NCI-H1436 (cell line): ENCODE measurements around the gene ESR1.

Experiments used
- DNase-seq: peaks from one replicate; lab custom pipeline; 2025; lab: John Stamatoyannopoulos, UW

ESR1 gene

GRCh38 chr6:152094992-152095592, 287.6 kb downstream of the ESR1 start:
- DNase-seq: no peak

DNA sequence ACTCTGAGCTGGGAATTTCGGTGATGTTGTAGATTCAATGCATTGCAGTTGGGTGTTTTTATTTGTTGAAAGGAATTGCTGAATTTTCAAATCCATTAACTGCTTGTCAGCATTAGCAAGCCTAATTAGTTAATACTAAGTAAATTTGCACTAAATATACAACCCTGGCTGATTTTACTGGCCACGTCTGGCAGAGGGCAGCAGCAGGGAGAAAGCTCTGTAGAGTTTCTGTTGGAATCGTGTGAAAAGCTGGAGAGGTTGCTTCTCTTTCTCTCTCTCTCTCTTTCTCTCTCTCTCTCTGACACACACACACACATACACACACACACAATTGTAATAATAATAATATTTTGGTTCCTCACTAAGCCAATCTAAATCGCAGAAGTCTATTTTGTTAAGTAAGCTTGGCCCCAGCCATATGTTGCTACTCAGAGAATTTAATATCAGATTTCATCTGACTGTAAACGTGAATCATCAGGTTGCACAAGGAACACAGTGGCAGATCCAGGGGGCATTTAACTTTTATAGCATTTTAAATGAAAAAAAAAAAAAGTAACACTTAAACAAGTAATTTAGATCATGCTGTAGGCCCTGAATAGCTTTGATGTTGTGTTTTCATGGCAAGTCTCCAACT, 289.5 kb downstream of the ESR1 start:
- DNase-seq: no peak

GRCh38 chr6:152098683-152099082, 291.2 kb downstream of the ESR1 start:
- no peak for DNase-seq

DNA sequence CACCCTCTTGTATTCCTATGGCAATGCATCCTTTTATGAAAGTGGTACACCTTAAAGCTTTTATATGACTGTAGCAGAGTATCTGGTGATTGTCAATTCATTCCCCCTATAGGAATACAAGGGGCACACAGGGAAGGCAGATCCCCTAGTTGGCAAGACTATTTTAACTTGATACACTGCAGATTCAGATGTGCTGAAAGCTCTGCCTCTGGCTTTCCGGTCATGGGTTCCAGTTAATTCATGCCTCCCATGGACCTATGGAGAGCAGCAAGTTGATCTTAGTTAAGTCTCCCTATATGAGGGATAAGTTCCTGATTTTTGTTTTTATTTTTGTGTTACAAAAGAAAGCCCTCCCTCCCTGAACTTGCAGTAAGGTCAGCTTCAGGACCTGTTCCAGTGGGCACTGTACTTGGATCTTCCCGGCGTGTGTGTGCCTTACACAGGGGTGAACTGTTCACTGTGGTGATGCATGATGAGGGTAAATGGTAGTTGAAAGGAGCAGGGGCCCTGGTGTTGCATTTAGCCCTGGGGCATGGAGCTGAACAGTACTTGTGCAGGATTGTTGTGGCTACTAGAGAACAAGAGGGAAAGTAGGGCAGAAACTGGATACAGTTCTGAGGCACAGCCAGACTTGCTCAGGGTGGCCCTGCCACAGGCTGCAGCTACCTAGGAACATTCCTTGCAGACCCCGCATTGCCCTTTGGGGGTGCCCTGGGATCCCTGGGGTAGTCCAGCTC, 292.1 kb downstream of the ESR1 start:
- DNase-seq: no peak

DNA sequence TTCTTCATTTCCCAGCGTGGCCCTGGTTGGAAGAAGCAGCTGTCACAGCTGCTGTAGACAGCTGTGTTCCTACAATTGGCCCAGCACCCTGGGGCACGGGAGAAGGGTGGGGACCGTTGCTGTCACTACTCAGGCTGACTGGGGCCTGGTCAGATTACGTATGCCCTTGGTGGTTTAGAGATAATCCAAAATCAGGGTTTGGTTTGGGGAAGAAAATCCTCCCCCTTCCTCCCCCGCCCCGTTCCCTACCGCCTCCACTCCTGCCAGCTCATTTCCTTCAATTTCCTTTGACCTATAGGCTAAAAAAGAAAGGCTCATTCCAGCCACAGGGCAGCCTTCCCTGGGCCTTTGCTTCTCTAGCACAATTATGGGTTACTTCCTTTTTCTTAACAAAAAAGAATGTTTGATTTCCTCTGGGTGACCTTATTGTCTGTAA, 292.7 kb downstream of the ESR1 start:
- no peak for DNase-seq

GRCh38 chr6:152107973-152108372, 300.5 kb downstream of the ESR1 start:
- DNase-seq: no peak

DNA sequence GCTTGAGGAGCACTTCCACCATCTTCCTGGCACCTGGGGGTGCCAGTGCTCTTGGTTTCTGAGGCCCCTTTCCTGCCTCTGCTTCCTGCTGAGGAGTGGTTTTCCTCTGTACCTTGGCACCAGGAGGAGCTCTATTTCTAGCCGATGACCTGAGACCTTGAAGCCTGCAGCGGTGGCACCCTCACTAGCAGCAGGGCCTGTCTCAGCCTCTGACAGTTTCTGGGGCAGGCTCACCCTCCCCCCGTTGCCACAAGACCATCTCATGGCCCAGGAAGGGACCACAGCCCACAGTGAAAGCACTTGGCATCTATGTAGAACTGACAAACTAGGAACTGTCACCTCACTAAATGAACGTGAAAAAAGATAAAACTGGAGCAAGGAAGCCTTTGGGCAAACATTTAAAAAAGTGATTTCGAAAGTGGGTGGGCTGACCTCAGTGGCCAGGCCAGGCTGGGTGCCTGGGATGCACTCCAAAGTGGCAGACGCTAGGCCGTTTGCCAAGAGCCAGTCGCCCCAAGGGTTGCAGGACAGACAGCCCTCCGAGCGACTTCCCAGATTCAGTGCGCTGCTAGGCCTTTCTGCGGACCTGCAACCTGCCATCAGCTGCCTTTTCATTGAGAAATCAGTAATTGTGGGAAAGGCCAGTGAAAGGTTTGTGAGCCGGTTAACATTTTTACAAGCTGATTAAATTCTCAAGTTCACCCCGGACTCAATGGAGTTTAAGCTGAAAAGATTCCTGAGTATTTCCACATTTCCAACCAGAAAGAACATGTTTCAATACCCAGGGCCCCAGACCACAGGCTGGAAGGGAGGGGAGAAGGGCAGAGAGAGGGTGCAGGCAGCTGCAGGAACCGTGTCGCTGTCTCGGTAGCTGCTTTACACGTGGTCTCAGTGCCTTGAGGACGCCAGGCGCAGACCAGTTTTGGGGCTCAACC, 303.7 kb downstream of the ESR1 start:
- DNase-seq: no peak

DNA sequence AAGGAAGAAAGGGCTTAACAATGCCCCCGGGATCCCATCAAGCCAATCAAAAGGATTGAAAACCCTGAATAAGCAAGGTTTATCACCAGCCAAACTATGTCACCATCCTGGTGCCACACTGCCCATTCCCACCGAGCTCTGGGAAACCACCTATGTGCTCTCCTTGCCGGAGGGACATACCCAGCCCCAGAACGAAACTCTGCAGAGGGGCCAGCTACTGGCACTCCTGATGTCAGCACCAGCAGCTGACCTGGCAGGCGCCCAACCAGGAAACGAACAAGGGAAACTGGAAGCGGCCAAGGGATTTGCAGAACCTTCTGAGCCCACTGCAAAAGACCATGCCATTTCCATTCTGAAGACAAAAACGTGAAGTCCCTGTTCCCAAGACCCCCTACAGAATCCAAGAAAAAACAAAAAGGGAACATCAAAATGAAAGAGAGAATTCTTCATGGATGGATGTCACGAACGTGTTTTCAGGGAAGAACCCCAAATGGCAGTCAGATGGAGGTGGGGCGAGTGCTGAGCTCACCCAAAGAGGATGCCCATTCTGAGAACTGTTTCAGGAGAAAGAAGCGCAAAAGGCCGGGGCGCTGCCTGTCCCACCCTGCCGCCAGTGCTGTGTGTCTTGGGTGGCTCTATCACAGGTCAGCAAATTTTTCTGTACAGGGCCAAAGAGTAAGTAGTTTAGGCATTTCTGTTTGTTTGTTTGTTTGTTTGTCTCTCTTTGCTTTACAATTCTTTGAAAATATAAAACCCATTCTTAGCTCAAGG, 305.2 kb downstream of the ESR1 start:
- DNase-seq: no peak

DNA sequence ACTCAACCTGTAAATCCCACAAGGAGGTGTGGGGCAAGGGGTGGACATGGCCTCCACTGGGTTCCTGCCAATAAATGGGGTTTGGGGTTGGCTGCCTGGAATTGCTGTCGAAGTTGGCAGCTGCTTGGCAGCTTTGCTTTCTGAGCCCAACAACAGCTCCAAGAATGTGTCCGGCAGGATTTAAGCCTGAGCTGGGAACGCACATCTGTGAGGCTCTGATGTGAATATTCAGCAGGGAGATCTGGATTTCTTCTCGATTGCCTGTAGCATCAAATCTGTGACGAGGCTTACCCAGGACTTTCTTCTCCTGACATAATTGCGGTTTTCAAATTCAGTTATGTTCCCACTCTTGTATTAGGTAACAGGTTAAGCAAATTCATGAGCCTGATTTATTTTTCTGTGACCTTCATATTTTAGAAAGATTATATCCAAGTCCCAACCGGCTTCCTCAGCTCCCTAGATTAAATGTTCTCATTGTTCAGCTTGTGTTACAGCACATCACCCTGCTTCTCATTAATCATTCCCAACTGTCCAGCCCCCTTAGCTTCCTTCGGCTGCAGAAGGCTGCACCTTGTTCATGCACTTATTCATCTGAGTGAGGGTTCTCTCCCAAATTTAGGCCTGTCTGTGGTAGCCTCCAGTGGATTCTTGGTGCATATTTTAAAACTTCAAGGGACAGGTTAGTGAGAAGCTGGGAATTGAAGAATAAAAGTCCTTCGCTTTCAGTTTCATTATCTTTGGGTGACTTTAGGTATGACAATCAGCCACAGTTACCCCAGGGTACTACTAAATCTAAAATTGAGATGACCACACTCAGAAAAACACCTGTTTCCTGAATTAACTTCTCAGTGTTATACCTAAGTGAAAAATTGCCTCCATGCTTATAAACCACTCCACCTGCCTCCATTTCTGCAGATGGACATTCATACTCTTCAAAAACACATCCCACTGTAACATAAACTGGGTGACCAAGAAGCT, 310.0 kb downstream of the ESR1 start:
- no peak for DNase-seq

DNA sequence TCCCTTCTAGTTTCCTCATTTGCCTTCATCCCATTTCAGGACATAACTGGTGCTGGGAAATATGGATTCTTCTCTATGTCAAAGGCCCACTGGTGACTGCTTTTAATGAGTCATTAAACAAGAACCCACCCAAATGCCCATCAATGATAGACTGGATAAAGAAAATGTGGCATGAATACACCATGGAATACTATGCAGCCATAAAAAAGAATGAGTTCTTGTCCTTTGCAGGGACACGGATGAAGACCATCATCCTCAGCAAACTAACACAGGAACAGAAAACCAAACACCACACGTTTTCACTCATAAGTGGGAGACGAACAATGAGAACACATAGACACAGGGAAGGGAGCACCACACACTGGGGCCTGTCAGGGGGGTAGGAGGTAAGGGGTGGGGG, 310.7 kb downstream of the ESR1 start:
- no peak for DNase-seq

DNA sequence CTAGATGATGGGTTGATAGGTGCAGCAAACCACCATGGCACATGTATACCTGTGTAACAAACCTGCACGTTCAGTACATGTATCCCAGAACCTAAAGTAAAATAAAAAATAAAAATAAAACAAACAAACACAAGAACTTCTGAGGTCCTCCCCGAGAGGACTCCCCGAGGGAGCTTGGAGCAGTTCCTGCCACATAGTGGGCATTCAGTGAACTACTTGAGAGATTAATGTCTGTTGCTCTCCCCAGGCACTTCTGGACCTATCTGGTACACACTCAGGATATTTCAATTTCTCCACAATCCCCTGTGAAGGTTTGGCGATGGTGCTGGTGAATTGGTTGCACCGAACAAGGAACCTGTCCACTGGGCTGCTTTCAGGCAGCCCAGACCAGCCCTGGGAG, 311.2 kb downstream of the ESR1 start:
- DNase-seq: no peak

GRCh38 chr6:152119831-152120230, 312.3 kb downstream of the ESR1 start:
- DNase-seq: no peak

GRCh38 chr6:152121910-152122309, 314.4 kb downstream of the ESR1 start:
- no peak for DNase-seq

DNA sequence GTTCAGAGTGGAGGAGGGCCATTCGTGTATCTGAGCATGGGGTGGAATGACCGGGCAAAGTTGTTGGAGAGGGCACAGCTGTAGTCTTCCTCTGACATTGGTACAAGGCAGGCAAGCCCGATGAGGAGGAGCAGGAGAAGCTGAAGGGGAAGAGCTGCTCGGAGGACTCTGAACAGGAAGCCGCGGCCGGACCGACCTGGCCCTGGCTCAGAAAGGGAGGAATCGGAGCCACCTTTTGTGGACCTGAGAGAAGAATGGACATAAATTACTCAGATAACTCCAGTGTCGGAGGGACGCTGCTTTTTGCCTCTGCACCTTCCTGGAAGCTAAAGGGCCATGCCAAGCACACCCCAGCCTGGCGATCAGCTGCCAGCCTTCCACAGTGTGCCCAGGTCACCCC, 315.0 kb downstream of the ESR1 start:
- no peak for DNase-seq

GRCh38 chr6:152123076-152123475, 315.6 kb downstream of the ESR1 start:
- no peak for DNase-seq

DNA sequence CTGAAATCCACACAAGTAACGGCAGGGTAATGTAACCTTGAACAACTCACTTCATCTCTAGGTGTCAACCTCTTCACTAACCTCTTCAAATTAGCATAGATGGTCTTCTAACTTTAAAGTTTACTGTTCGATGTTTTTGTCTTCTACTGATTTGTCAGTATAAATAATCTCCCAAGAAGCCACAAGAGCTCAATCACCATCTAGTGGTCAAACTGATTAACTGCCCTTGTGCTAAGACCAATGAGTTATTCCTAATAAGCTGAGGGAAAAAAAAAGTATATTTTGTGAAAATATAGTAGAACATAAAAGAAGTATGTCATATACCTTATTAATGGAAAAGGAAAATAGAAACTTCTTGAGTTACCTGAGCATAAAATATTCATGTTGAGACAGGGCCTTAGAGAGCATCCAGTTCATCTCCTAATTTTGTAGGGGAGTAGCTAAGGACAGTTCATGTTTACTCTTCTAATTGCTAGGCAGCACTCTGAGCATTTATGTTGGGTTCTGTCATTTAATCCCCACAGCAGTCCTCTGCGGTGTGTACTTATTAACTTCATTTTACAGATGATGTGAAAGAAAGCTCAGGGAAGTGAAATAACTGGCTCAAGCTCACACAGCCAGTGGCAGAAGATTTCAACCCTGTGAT, 317.1 kb downstream of the ESR1 start:
- peak; percentile 9 for DNase-seq

- DNase-seq: no peak
Observed at GRCh38 chr6:152127432-152128165, 320.1 kb downstream of the ESR1 start.

- DNase-seq: no peak
Observed at GRCh38 chr6:152129691-152130151, 322.2 kb downstream of the ESR1 start.

DNA sequence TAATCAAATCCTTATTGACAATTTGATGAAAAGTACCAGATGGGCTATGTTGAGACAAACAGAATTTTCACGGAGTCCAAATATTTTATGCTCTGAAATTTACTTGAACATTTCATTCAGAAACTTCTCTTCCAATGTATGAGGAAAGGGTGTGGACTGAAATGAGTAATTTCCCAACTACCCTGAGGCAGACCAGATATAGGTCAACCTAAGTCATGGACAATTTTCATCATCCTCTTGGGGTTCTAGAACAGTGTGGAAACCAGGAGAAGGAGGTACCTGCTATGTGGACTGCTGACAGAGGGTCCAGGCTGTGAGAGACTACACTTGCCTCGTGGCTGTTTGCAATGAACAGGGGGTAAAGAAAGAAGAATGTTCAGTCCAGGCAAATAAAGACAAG, 323.0 kb downstream of the ESR1 start:
- no peak for DNase-seq
